Suprapubic skin (tissue), 4 donors: ENCODE data around the gene TMEM114. TPM values are rescaled to one million over a fixed set of nuclear protein-coding genes. Genes with fewer than 3 reads are reported as not detected.
"Not testable (repeated sequence)": the region's sequence is repeated elsewhere in the genome, so short reads cannot be mapped to it uniquely, and the experiment has no call there.

Experiments
- DNase-seq, 2 donors: peaks; one replicate each; pipeline ENCODE4 v3.0.0-alpha.2; 2019; ENCODE audit warnings: low spot score in 2 of 2
- H3K27ac ChIP-seq: fragments of 200-600 bp; sonication (generic); one replicate; pipeline ENCODE4 v1.5.1; 2019
- H3K27me3 ChIP-seq: fragments of 200-600 bp; sonication (generic); one replicate; pipeline ENCODE4 v1.5.1; 2019
- H3K36me3 ChIP-seq: fragments of 200-600 bp; sonication (generic); one replicate; pipeline ENCODE4 v1.5.1; 2019
- H3K4me1 ChIP-seq: fragments of 200-600 bp; sonication (generic); one replicate; pipeline ENCODE4 v1.5.1; 2019
- H3K4me3 ChIP-seq: fragments of 200-600 bp; sonication (generic); one replicate; pipeline ENCODE4 v1.5.1; 2019; ENCODE audit warnings: mild to moderate bottlenecking
- H3K9me3 ChIP-seq: fragments of 200-600 bp; sonication (generic); one replicate; pipeline ENCODE4 v1.5.1; 2019
- EP300 ChIP-seq: sonication (generic); formaldehyde crosslinking; IDR thresholded peaks from one replicate; pipeline ENCODE4 v1.6.1; 2017; ENCODE audit warnings: antibody characterized with exemption
- POLR2A ChIP-seq, 2 donors: fragments of 450-650 bp; IDR thresholded peaks; one replicate each; pipeline ENCODE4 v1.6.1; 2017; ENCODE audit warnings: antibody characterized with exemption in 2 of 2, mild to moderate bottlenecking in 2 of 2, moderate library complexity in 2 of 2
- POLR2AphosphoS5 ChIP-seq, 3 donors: sonication (generic); formaldehyde crosslinking; IDR thresholded peaks; one replicate each; pipeline ENCODE4 v1.6.1; 2017; ENCODE audit warnings: antibody characterized with exemption in 3 of 3
- WGBS: methylation state at CpG from one replicate; pipeline ENCODE4 v1.1.5; 2018; 5-methylcytosine and 5-hydroxymethylcytosine counted together
- total RNA-seq, 4 donors: library from RNA; depleted of rRNA; stranded (reverse); fragments of >200 nt; gene quantifications; one replicate each; pipeline ENCODE4 v1.1.0, GENCODE V29; 2016
- TF ChIP-seq, protein P1 (sequence below), 2 donors: fragments of 200-600 bp in 1 of 2; fragments of 450-650 bp in 1 of 2; sonication (generic) in 1 of 2; IDR thresholded peaks; one replicate each; pipeline ENCODE4 v1.5.1; 2016 to 2019; ENCODE audit warnings: antibody characterized with exemption in 2 of 2, mild to moderate bottlenecking in 1 of 2, moderate library complexity in 1 of 2

TMEM114 gene
- total RNA-seq, 4 donors from 2014 or later = not detected

DNA sequence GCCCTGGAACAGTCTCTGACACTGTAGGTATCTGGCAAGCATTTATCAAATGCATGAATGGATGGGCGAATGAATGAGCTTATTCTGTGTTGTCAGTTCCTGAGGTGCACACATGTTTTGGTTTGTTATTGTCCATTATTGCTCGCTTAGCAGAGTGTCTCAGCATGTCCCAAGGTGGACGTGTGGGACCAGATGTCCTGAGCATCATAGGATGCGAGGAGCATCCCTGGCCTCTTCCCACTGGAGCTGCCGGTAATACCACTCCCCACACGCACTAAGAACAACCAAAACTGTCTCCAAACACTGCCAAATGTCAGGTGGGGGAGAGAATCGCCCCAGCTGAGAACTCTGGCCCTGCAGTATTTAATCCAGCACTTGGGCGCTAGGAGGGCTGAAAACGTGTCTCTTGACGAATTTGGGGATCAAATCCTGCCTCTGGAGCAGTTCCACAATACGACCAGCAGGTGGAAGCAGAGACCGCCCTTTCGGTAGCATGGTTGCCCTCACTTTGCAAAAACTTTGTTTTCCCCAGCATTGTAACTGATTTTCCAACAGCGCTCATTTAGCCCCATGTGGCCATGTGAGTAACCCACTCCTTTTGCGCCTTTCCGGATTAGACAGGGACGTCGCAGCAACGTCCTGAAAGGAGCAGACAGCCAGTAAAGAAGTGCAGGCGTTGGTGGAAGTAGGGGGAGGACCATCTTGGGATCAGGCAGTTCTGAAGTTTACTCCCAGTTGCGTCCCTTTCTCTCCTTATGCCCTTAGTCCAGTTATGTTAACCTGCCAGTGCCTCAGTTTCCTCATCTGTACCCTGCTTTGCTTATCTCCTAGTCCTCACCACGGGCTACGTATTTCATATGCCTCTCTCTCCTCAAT is 22.7 kb downstream of the TMEM114 start:
- WGBS = 16% methylated on average over 23 of the region's 23 CpGs
- DNase-seq = peak in 1 of 2 donors; percentile 77
- H3K4me1 ChIP-seq = no peaks in the 10 kb centered on the region
- H3K27ac ChIP-seq = no peak overlapping the region
- no peaks in the 10 kb centered on the region for H3K9me3 ChIP-seq
- H3K27me3 ChIP-seq = peaks cover 21% of the 10 kb centered on the region
- no peaks in the 10 kb centered on the region for H3K36me3 ChIP-seq
- TF ChIP-seq, protein P1, sequence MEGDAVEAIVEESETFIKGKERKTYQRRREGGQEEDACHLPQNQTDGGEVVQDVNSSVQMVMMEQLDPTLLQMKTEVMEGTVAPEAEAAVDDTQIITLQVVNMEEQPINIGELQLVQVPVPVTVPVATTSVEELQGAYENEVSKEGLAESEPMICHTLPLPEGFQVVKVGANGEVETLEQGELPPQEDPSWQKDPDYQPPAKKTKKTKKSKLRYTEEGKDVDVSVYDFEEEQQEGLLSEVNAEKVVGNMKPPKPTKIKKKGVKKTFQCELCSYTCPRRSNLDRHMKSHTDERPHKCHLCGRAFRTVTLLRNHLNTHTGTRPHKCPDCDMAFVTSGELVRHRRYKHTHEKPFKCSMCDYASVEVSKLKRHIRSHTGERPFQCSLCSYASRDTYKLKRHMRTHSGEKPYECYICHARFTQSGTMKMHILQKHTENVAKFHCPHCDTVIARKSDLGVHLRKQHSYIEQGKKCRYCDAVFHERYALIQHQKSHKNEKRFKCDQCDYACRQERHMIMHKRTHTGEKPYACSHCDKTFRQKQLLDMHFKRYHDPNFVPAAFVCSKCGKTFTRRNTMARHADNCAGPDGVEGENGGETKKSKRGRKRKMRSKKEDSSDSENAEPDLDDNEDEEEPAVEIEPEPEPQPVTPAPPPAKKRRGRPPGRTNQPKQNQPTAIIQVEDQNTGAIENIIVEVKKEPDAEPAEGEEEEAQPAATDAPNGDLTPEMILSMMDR (IDR thresholded peaks at IDR 0.05) = peak; percentile 93 to 99
- TF ChIP-seq POLR2AphosphoS5 (IDR thresholded peaks at IDR 0.05) = no peak
- H3K4me3 ChIP-seq = no peak overlapping the region

- H3K27me3 ChIP-seq = peaks cover 16% of the 10 kb centered on the region
- H3K9me3 ChIP-seq = no peaks in the 10 kb centered on the region
- no peaks in the 10 kb centered on the region for H3K36me3 ChIP-seq
- H3K4me3 ChIP-seq = no peak overlapping the region
- TF ChIP-seq POLR2AphosphoS5 (IDR thresholded peaks at IDR 0.05) (no peak), EP300 (no peak), POLR2A (IDR thresholded peaks at IDR 0.05) (no peak)
- TF ChIP-seq, protein P1 (IDR thresholded peaks at IDR 0.05) = no peak
- H3K27ac ChIP-seq = no peak overlapping the region
- H3K4me1 ChIP-seq = no peaks in the 10 kb centered on the region
- WGBS = 4% methylated on average over 10 of the region's 10 CpGs
- no peak for DNase-seq
Observed at GRCh38 chr16:8565498-8565897, 24.8 kb downstream of the TMEM114 start.

DNA sequence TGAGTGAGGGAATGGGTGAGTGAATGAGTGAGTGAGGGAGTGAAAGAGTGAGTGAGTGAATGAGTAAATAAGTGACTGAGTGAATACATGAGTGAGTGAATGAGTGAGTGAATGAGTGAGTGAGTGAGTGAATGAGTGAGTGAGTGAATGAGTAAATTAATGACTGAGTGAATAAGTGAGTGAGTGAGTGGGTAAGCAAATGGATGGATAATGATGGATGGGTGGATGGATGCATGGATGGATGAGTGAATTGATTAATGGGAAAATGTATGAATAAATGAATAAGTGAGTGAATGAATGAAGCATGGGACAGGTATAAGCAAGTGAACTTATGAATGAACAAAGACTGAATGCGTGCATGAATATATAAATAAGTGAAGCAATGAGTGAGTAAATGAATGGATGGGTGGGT is 25.4 kb downstream of the TMEM114 start:
- H3K4me3 ChIP-seq = no peak overlapping the region
- TF ChIP-seq POLR2AphosphoS5 (IDR thresholded peaks at IDR 0.05) (no peak), POLR2A (IDR thresholded peaks at IDR 0.05) (no peak), EP300 (no peak)
- TF ChIP-seq, protein P1 (IDR thresholded peaks at IDR 0.05) = no peak
- no peak for DNase-seq
- H3K9me3 ChIP-seq = no peaks in the 10 kb centered on the region
- no peaks in the 10 kb centered on the region for H3K36me3 ChIP-seq
- H3K27ac ChIP-seq = no peak overlapping the region
- no peaks in the 10 kb centered on the region for H3K4me1 ChIP-seq
- peaks cover 14% of the 10 kb centered on the region for H3K27me3 ChIP-seq
- 57% methylated on average over 1 of the region's 1 CpG for WGBS

DNA sequence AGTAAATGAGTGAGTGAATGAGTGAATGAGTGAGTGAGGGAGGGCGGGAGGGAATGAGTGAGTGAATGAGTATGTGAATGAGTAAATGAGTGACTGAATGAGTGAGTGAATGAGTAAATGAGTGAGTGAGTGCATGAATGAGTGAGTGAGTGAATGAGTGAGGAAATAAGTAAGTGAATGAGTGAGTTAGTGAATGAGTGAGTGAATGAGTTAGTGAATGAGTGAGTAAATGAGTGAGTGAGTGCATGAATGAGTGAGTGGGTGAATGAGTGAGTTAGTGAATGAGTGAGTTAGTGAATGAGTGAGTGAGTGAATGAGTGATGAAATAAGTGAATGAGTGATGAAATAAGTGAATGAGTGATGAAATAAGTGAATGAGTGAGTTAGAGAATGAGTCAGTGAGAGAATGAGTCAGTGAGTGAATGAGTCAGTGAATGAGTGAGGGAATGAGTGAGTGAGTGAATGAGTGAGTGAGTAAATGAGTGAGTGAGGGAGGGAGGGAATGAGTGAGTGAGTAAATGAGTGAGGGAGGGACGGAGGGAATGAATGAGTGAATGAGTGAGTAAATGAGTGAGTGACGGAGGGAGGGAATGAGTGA is 26.3 kb downstream of the TMEM114 start:
- not testable (repeated sequence) for H3K36me3 ChIP-seq, DNase-seq, H3K27ac ChIP-seq, H3K4me1 ChIP-seq, H3K9me3 ChIP-seq, H3K4me3 ChIP-seq, H3K27me3 ChIP-seq
- 94% methylated on average over 3 of the region's 3 CpGs for WGBS

DNA sequence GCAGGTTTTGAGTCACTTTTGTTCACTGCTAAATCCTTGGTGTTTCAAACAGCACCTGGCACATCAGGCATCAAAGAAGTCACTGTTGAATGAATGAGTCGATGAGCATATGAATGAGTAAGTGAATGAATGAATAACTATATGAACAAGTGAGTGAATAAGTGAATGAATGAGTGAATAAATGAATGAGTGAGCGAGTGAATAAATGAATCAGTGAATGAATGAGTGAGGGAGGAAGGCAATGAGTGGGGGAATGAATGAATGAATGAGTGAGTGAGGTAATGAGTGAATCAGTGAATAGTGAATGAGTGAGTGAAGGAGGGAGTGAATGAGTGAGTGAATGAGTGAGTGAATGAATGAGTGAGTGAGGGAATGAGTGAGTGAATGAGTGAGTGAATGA is 28.8 kb downstream of the TMEM114 start:
- Histone ChIP-seq H3K9me3 (no peaks in the 10 kb centered on the region), H3K27ac (no peak overlapping the region), H3K4me1 (no peaks in the 10 kb centered on the region), H3K4me3 (no peak overlapping the region), H3K27me3 (peaks cover 8% of the 10 kb centered on the region), H3K36me3 (no peaks in the 10 kb centered on the region)
- WGBS = 91% methylated on average over 2 of the region's 2 CpGs
- TF ChIP-seq, protein P1 (IDR thresholded peaks at IDR 0.05) = no peak
- TF ChIP-seq EP300 = no peak
- TF ChIP-seq POLR2A (IDR thresholded peaks at IDR 0.05) = no peak
- no peak for TF ChIP-seq POLR2AphosphoS5 (IDR thresholded peaks at IDR 0.05)
- no peak for DNase-seq
